Effector memory CD4-positive, alpha-beta T cell (primary cell): ENCODE measurements around the gene LYZL4.

Source experiments
- DNase-seq, 3 donors: peaks; one replicate each; pipeline ENCODE4 v3.0.0-alpha.2; 2020
- H3K27ac ChIP-seq: 2 replicates; pipeline ENCODE4 v1.7.0; 2013; ENCODE audit warnings: mild to moderate bottlenecking, low read length, moderate library complexity; ENCODE audit not compliant: insufficient read depth, poor library complexity, severe bottlenecking
- H3K27me3 ChIP-seq: replicated peaks from 2 replicates; pipeline ENCODE4 v1.7.0; 2013; ENCODE audit warnings: mild to moderate bottlenecking, low read length; ENCODE audit not compliant: insufficient read depth, control insufficient read depth, poor library complexity, severe bottlenecking
- H3K36me3 ChIP-seq: 2 replicates; pipeline ENCODE4 v1.7.0; 2013; ENCODE audit warnings: mild to moderate bottlenecking, low read length, moderate library complexity; ENCODE audit not compliant: control insufficient read depth, insufficient read depth
- H3K4me1 ChIP-seq: 2 replicates; pipeline ENCODE4 v1.7.0; 2013; ENCODE audit warnings: low read length, mild to moderate bottlenecking; ENCODE audit not compliant: control insufficient read depth, insufficient read depth, poor library complexity, severe bottlenecking
- H3K4me3 ChIP-seq: 2 replicates; pipeline ENCODE4 v1.7.0; 2013; ENCODE audit warnings: low read length, low read depth, mild to moderate bottlenecking; ENCODE audit not compliant: insufficient read depth, poor library complexity, severe bottlenecking
- H3K9me3 ChIP-seq: 2 replicates; pipeline ENCODE4 v1.7.0; 2013; ENCODE audit warnings: mild to moderate bottlenecking, low read length, moderate library complexity; ENCODE audit not compliant: control insufficient read depth

The LYZL4 gene

GRCh38 chr3:42353631-42354030, 56.8 kb downstream of the LYZL4 start:
- H3K27ac ChIP-seq = no peak overlapping the region

GRCh38 chr3:42351207-42351606, 59.2 kb downstream of the LYZL4 start:
- Histone ChIP-seq H3K4me3 (no peak overlapping the region), H3K4me1 (no peaks in the 10 kb centered on the region), H3K9me3 (no peaks in the 10 kb centered on the region), H3K36me3 (no peaks in the 10 kb centered on the region), H3K27ac (no peak overlapping the region), H3K27me3 (no peaks in the 10 kb centered on the region)
- DNase-seq = no peak

More at GRCh38 chr3:42353631-42354030, 56.8 kb downstream of the LYZL4 start:
- Histone ChIP-seq H3K36me3 (no peaks in the 10 kb centered on the region), H3K27me3 (no peaks in the 10 kb centered on the region), H3K4me1 (no peaks in the 10 kb centered on the region), H3K9me3 (no peaks in the 10 kb centered on the region), H3K4me3 (no peak overlapping the region)
- DNase-seq = no peak

- no peaks in the 10 kb centered on the region for H3K9me3 ChIP-seq
- no peaks in the 10 kb centered on the region for H3K4me1 ChIP-seq
- H3K36me3 ChIP-seq = no peaks in the 10 kb centered on the region
- no peak overlapping the region for H3K4me3 ChIP-seq
- H3K27me3 ChIP-seq = no peaks in the 10 kb centered on the region
- DNase-seq = no peak
- no peak overlapping the region for H3K27ac ChIP-seq
These were observed 60.4 kb downstream of the LYZL4 start for GRCh38 chr3:42349765-42350594.

- no peak overlapping the region for H3K27ac ChIP-seq
These were observed 62.5 kb downstream of the LYZL4 start for GRCh38 chr3:42347928-42348327.

More at GRCh38 chr3:42347928-42348327, 62.5 kb downstream of the LYZL4 start:
- Histone ChIP-seq H3K4me3 (no peak overlapping the region), H3K36me3 (no peaks in the 10 kb centered on the region), H3K27me3 (no peaks in the 10 kb centered on the region), H3K4me1 (no peaks in the 10 kb centered on the region), H3K9me3 (no peaks in the 10 kb centered on the region)
- no peak for DNase-seq
